ENCODE measurements around the gene MYO10.

MYO10 gene

GRCh38 chr5:16704945-16705344 lies 231.1 kb downstream of the MYO10 start:
- no peak overlapping the region for H3K9ac ChIP-seq (ENCODE audit: low read length)
- H3K4me1 ChIP-seq (ENCODE audit: control insufficient read depth, insufficient read depth, low read length): no peaks in the 10 kb centered on the region
- no peak overlapping the region for H3K4me3 ChIP-seq (ENCODE audit: low read length)
- H3K36me3 ChIP-seq (ENCODE audit: control insufficient read depth, insufficient read depth, low read length): peaks cover 10% of the 10 kb centered on the region
- no peaks in the 10 kb centered on the region for H3K27me3 ChIP-seq (ENCODE audit: control insufficient read depth, insufficient read depth, low read length)
- H3K27ac ChIP-seq (ENCODE audit: low read depth, low read length): no peak overlapping the region

- H3K4me3 ChIP-seq (ENCODE audit: low read length): no peak overlapping the region
- no peak overlapping the region for H3K27ac ChIP-seq (ENCODE audit: low read depth, low read length)
- no peaks in the 10 kb centered on the region for H3K27me3 ChIP-seq (ENCODE audit: control insufficient read depth, insufficient read depth, low read length)
- no peaks in the 10 kb centered on the region for H3K4me1 ChIP-seq (ENCODE audit: control insufficient read depth, insufficient read depth, low read length)
- H3K9ac ChIP-seq (ENCODE audit: low read length): no peak overlapping the region
- H3K36me3 ChIP-seq (ENCODE audit: control insufficient read depth, insufficient read depth, low read length): peaks cover 10% of the 10 kb centered on the region
Measured at GRCh38 chr5:16702964-16703363, 233.1 kb downstream of the MYO10 start.

- H3K27me3 ChIP-seq (ENCODE audit: control insufficient read depth, insufficient read depth, low read length): no peaks in the 10 kb centered on the region
- H3K27ac ChIP-seq (ENCODE audit: low read depth, low read length): no peak overlapping the region
- no peak overlapping the region for H3K4me3 ChIP-seq (ENCODE audit: low read length)
- H3K9ac ChIP-seq (ENCODE audit: low read length): no peak overlapping the region
- peaks cover 10% of the 10 kb centered on the region for H3K36me3 ChIP-seq (ENCODE audit: control insufficient read depth, insufficient read depth, low read length)
- no peaks in the 10 kb centered on the region for H3K4me1 ChIP-seq (ENCODE audit: control insufficient read depth, insufficient read depth, low read length)
Measured at GRCh38 chr5:16701134-16702099, 234.7 kb downstream of the MYO10 start.

GRCh38 chr5:16700081-16700480 lies 236.0 kb downstream of the MYO10 start:
- Histone ChIP-seq H3K27me3 (ENCODE audit: control insufficient read depth, insufficient read depth, low read length) (no peaks in the 10 kb centered on the region), H3K4me3 (ENCODE audit: low read length) (no peak overlapping the region), H3K36me3 (ENCODE audit: control insufficient read depth, insufficient read depth, low read length) (peaks cover 10% of the 10 kb centered on the region), H3K9ac (ENCODE audit: low read length) (no peak overlapping the region), H3K4me1 (ENCODE audit: control insufficient read depth, insufficient read depth, low read length) (no peaks in the 10 kb centered on the region), H3K27ac (ENCODE audit: low read depth, low read length) (no peak overlapping the region)

GRCh38 chr5:16695779-16696178 lies 240.3 kb downstream of the MYO10 start:
- H3K4me3 ChIP-seq (ENCODE audit: low read length): no peak overlapping the region
- H3K27me3 ChIP-seq (ENCODE audit: control insufficient read depth, insufficient read depth, low read length): no peaks in the 10 kb centered on the region
- no peaks in the 10 kb centered on the region for H3K36me3 ChIP-seq (ENCODE audit: control insufficient read depth, insufficient read depth, low read length)
- no peak overlapping the region for H3K27ac ChIP-seq (ENCODE audit: low read depth, low read length)
- no peak overlapping the region for H3K9ac ChIP-seq (ENCODE audit: low read length)
- no peaks in the 10 kb centered on the region for H3K4me1 ChIP-seq (ENCODE audit: control insufficient read depth, insufficient read depth, low read length)

GRCh38 chr5:16693879-16694278 lies 242.2 kb downstream of the MYO10 start:
- Histone ChIP-seq H3K9ac (ENCODE audit: low read length) (no peak overlapping the region), H3K27ac (ENCODE audit: low read depth, low read length) (no peak overlapping the region), H3K4me3 (ENCODE audit: low read length) (no peak overlapping the region), H3K36me3 (ENCODE audit: control insufficient read depth, insufficient read depth, low read length) (no peaks in the 10 kb centered on the region), H3K27me3 (ENCODE audit: control insufficient read depth, insufficient read depth, low read length) (no peaks in the 10 kb centered on the region), H3K4me1 (ENCODE audit: control insufficient read depth, insufficient read depth, low read length) (no peaks in the 10 kb centered on the region)

GRCh38 chr5:16691731-16692130 lies 244.4 kb downstream of the MYO10 start:
- no peak overlapping the region for H3K4me3 ChIP-seq (ENCODE audit: low read length)
- H3K4me1 ChIP-seq (ENCODE audit: control insufficient read depth, insufficient read depth, low read length): no peaks in the 10 kb centered on the region
- no peaks in the 10 kb centered on the region for H3K36me3 ChIP-seq (ENCODE audit: control insufficient read depth, insufficient read depth, low read length)
- H3K27ac ChIP-seq (ENCODE audit: low read depth, low read length): no peak overlapping the region
- H3K27me3 ChIP-seq (ENCODE audit: control insufficient read depth, insufficient read depth, low read length): no peaks in the 10 kb centered on the region
- H3K9ac ChIP-seq (ENCODE audit: low read length): no peak overlapping the region

GRCh38 chr5:16690243-16690852 lies 245.7 kb downstream of the MYO10 start:
- Histone ChIP-seq H3K27me3 (ENCODE audit: control insufficient read depth, insufficient read depth, low read length) (no peaks in the 10 kb centered on the region), H3K9ac (ENCODE audit: low read length) (no peak overlapping the region), H3K4me1 (ENCODE audit: control insufficient read depth, insufficient read depth, low read length) (no peaks in the 10 kb centered on the region), H3K27ac (ENCODE audit: low read depth, low read length) (no peak overlapping the region), H3K4me3 (ENCODE audit: low read length) (no peak overlapping the region), H3K36me3 (ENCODE audit: control insufficient read depth, insufficient read depth, low read length) (no peaks in the 10 kb centered on the region)

- Histone ChIP-seq H3K27me3 (ENCODE audit: control insufficient read depth, insufficient read depth, low read length) (no peaks in the 10 kb centered on the region), H3K36me3 (ENCODE audit: control insufficient read depth, insufficient read depth, low read length) (no peaks in the 10 kb centered on the region), H3K4me1 (ENCODE audit: control insufficient read depth, insufficient read depth, low read length) (no peaks in the 10 kb centered on the region), H3K9ac (ENCODE audit: low read length) (no peak overlapping the region), H3K27ac (ENCODE audit: low read depth, low read length) (no peak overlapping the region), H3K4me3 (ENCODE audit: low read length) (no peak overlapping the region)
Measured at GRCh38 chr5:16687898-16688297, 248.2 kb downstream of the MYO10 start.

GRCh38 chr5:16685069-16685468 lies 251.0 kb downstream of the MYO10 start:
- Histone ChIP-seq H3K27me3 (ENCODE audit: control insufficient read depth, insufficient read depth, low read length) (no peaks in the 10 kb centered on the region), H3K4me3 (ENCODE audit: low read length) (no peak overlapping the region), H3K36me3 (ENCODE audit: control insufficient read depth, insufficient read depth, low read length) (peaks cover 3% of the 10 kb centered on the region), H3K27ac (ENCODE audit: low read depth, low read length) (no peak overlapping the region), H3K4me1 (ENCODE audit: control insufficient read depth, insufficient read depth, low read length) (no peaks in the 10 kb centered on the region), H3K9ac (ENCODE audit: low read length) (no peak overlapping the region)

GRCh38 chr5:16681876-16682275 lies 254.2 kb downstream of the MYO10 start:
- H3K4me1 ChIP-seq (ENCODE audit: control insufficient read depth, insufficient read depth, low read length): no peaks in the 10 kb centered on the region
- peaks cover 7% of the 10 kb centered on the region for H3K36me3 ChIP-seq (ENCODE audit: control insufficient read depth, insufficient read depth, low read length)

GRCh38 chr5:16679863-16680262 lies 256.2 kb downstream of the MYO10 start:
- no peak overlapping the region for H3K9ac ChIP-seq (ENCODE audit: low read length)
- no peaks in the 10 kb centered on the region for H3K4me1 ChIP-seq (ENCODE audit: control insufficient read depth, insufficient read depth, low read length)
- peaks cover 7% of the 10 kb centered on the region for H3K36me3 ChIP-seq (ENCODE audit: control insufficient read depth, insufficient read depth, low read length)
- no peak overlapping the region for H3K27ac ChIP-seq (ENCODE audit: low read depth, low read length)
- no peak overlapping the region for H3K4me3 ChIP-seq (ENCODE audit: low read length)
- H3K27me3 ChIP-seq (ENCODE audit: control insufficient read depth, insufficient read depth, low read length): no peaks in the 10 kb centered on the region

More at GRCh38 chr5:16681876-16682275, 254.2 kb downstream of the MYO10 start:
- Histone ChIP-seq H3K4me3 (ENCODE audit: low read length) (no peak overlapping the region), H3K27me3 (ENCODE audit: control insufficient read depth, insufficient read depth, low read length) (no peaks in the 10 kb centered on the region), H3K9ac (ENCODE audit: low read length) (no peak overlapping the region), H3K27ac (ENCODE audit: low read depth, low read length) (no peak overlapping the region)

Measured in rectal smooth muscle tissue (tissue), 1 donor.